HepG2 (cell line): Measurements from ENCODE around the gene FBP2. TPM values are rescaled to one million over a fixed set of nuclear protein-coding genes. Genes with fewer than 3 reads are reported as not detected.

Source experiments
- GABPA ChIP-seq, 2 experiments: IDR thresholded peaks; 2 replicates each; pipeline ENCODE4 v1.6.1; 2011 to 2016; ENCODE audit warnings: low read depth in 2 of 2, low read length in 1 of 2, missing biosample characterization in 1 of 2, missing genetic modification characterization in 1 of 2
- JUND ChIP-seq: sonication (generic); formaldehyde crosslinking; IDR thresholded peaks from 2 replicates; pipeline ENCODE4 v1.8.0; 2022; ENCODE audit warnings: mild to moderate bottlenecking, missing genetic modification reagents
- MED13 ChIP-seq: sonication (generic); formaldehyde crosslinking; IDR thresholded peaks from 2 replicates; pipeline ENCODE4 v1.5.0; 2020; ENCODE audit warnings: missing genetic modification reagents
- NR2C2 ChIP-seq: sonication (generic); formaldehyde crosslinking; IDR thresholded peaks from 2 replicates; pipeline ENCODE4 v1.4.0; 2020; ENCODE audit warnings: missing genetic modification reagents, mild to moderate bottlenecking, moderate library complexity, borderline replicate concordance
- RFX3 ChIP-seq: IDR thresholded peaks from 2 replicates; pipeline ENCODE4 v1.6.1; 2016; ENCODE audit warnings: missing biosample characterization, missing genetic modification reagents
- RFX5 ChIP-seq: IDR thresholded peaks from 2 replicates; pipeline ENCODE4 v1.6.1; 2011; ENCODE audit warnings: low read depth, low read length, improper control_type of control experiment
- TBP ChIP-seq: sonication (generic); formaldehyde crosslinking; IDR thresholded peaks from 2 replicates; pipeline ENCODE4 v1.5.0; 2020; ENCODE audit warnings: missing genetic modification reagents
- YEATS4 ChIP-seq: sonication (generic); formaldehyde crosslinking; IDR thresholded peaks from 2 replicates; pipeline ENCODE4 v1.4.0; 2020; ENCODE audit warnings: missing genetic modification reagents, borderline replicate concordance
- ZFY ChIP-seq: sonication (generic); formaldehyde crosslinking; IDR thresholded peaks from 2 replicates; pipeline ENCODE4 v1.4.0; 2020; ENCODE audit warnings: missing genetic modification reagents
- ZGPAT ChIP-seq: IDR thresholded peaks from 2 replicates; pipeline ENCODE4 v1.6.1; 2016; ENCODE audit warnings: mild to moderate bottlenecking
- polyA plus RNA-seq, 8 experiments: library from polyadenylated mRNA; depleted of rRNA in 3 of 8; stranded (reverse) in 7 of 8; unstranded in 1 of 8; fragments of >200 nt; fragmentation: Illumina TruSeq in 4 of 8; extraction: Trizol in 4 of 8; gene quantifications; 2 replicates each; pipeline versions ENCODE4 v1.2.1 to v1.2.3, GENCODE V29; 2011 to 2016; ENCODE audit warnings: low read depth in 4 of 8, missing spikeins in 1 of 8, mixed read lengths in 1 of 8; ENCODE audit not compliant: insufficient read depth in 1 of 8
- total RNA-seq, 5 experiments: library from RNA; depleted of rRNA; stranded (reverse); fragments of >200 nt; fragmentation: Illumina TruSeq; extraction: Trizol; gene quantifications; 2 replicates each; pipeline ENCODE4 v1.2.3, GENCODE V29; 2016; ENCODE audit warnings: low read depth in 1 of 5
- TF ChIP-seq, protein P1 (sequence below): sonication (generic); formaldehyde crosslinking; IDR thresholded peaks from 2 replicates; pipeline ENCODE4 v1.9.0; 2021; ENCODE audit warnings: mild to moderate bottlenecking, missing genetic modification reagents
- TF ChIP-seq, protein P2 (sequence below): sonication (generic); formaldehyde crosslinking; IDR thresholded peaks from 2 replicates; pipeline ENCODE4 v1.5.1; 2020; ENCODE audit warnings: mild to moderate bottlenecking, missing genetic modification reagents, borderline replicate concordance
- TF ChIP-seq, protein P3 (sequence below): sonication (generic); formaldehyde crosslinking; IDR thresholded peaks from 2 replicates; pipeline ENCODE4 v1.8.1; 2022; ENCODE audit warnings: low read depth, mild to moderate bottlenecking, missing genetic modification reagents

Gene FBP2
- total and polyA plus RNA-seq, 2 of the 13 experiments (the other 11 are each of a cell fraction or from before 2014, with no cell fraction given): not detected

DNA sequence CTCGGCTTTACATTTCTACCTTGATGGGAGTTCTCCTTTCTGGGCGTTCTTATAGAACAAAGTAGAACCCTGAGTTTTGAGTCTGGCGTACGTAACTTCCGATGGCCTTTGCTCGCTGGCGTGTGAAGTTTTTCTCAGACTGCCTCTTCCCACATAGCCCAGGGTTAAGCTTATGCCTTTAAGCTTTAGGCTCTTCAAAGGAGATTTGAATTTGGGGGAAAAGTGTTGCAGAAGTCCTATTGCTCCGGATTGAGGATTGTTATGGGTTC, 13.7 kb upstream of the FBP2 start (continued):
- TF ChIP-seq, protein P1, sequence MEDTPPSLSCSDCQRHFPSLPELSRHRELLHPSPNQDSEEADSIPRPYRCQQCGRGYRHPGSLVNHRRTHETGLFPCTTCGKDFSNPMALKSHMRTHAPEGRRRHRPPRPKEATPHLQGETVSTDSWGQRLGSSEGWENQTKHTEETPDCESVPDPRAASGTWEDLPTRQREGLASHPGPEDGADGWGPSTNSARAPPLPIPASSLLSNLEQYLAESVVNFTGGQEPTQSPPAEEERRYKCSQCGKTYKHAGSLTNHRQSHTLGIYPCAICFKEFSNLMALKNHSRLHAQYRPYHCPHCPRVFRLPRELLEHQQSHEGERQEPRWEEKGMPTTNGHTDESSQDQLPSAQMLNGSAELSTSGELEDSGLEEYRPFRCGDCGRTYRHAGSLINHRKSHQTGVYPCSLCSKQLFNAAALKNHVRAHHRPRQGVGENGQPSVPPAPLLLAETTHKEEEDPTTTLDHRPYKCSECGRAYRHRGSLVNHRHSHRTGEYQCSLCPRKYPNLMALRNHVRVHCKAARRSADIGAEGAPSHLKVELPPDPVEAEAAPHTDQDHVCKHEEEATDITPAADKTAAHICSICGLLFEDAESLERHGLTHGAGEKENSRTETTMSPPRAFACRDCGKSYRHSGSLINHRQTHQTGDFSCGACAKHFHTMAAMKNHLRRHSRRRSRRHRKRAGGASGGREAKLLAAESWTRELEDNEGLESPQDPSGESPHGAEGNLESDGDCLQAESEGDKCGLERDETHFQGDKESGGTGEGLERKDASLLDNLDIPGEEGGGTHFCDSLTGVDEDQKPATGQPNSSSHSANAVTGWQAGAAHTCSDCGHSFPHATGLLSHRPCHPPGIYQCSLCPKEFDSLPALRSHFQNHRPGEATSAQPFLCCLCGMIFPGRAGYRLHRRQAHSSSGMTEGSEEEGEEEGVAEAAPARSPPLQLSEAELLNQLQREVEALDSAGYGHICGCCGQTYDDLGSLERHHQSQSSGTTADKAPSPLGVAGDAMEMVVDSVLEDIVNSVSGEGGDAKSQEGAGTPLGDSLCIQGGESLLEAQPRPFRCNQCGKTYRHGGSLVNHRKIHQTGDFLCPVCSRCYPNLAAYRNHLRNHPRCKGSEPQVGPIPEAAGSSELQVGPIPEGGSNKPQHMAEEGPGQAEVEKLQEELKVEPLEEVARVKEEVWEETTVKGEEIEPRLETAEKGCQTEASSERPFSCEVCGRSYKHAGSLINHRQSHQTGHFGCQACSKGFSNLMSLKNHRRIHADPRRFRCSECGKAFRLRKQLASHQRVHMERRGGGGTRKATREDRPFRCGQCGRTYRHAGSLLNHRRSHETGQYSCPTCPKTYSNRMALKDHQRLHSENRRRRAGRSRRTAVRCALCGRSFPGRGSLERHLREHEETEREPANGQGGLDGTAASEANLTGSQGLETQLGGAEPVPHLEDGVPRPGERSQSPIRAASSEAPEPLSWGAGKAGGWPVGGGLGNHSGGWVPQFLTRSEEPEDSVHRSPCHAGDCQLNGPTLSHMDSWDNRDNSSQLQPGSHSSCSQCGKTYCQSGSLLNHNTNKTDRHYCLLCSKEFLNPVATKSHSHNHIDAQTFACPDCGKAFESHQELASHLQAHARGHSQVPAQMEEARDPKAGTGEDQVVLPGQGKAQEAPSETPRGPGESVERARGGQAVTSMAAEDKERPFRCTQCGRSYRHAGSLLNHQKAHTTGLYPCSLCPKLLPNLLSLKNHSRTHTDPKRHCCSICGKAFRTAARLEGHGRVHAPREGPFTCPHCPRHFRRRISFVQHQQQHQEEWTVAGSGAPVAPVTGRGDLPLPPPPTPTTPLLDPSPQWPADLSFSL (CRISPR knock-in tag): no peak
- no peak for TF ChIP-seq NR2C2 (CRISPR knock-in tag)
- no peak for TF ChIP-seq GABPA (IDR thresholded peaks at IDR 0.05; ENCODE audit: low read depth, low read length)
- peak; percentile 56; the same call in 1 of the 2 replicates for TF ChIP-seq GABPA (CRISPR knock-in tag; IDR thresholded peaks at IDR 0.05; ENCODE audit: low read depth)
- 0 out of 2 replicates have a peak, but pooled peaks have one; percentile 26 for TF ChIP-seq YEATS4
- TF ChIP-seq ZFY (CRISPR knock-in tag): 0 out of 2 replicates have a peak, but pooled peaks have one; percentile 9
- no peak for TF ChIP-seq RFX5
- no peak for TF ChIP-seq MED13 (CRISPR knock-in tag)
- TF ChIP-seq TBP (CRISPR knock-in tag): no peak
- TF ChIP-seq JUND: no peak
- TF ChIP-seq, protein P2, sequence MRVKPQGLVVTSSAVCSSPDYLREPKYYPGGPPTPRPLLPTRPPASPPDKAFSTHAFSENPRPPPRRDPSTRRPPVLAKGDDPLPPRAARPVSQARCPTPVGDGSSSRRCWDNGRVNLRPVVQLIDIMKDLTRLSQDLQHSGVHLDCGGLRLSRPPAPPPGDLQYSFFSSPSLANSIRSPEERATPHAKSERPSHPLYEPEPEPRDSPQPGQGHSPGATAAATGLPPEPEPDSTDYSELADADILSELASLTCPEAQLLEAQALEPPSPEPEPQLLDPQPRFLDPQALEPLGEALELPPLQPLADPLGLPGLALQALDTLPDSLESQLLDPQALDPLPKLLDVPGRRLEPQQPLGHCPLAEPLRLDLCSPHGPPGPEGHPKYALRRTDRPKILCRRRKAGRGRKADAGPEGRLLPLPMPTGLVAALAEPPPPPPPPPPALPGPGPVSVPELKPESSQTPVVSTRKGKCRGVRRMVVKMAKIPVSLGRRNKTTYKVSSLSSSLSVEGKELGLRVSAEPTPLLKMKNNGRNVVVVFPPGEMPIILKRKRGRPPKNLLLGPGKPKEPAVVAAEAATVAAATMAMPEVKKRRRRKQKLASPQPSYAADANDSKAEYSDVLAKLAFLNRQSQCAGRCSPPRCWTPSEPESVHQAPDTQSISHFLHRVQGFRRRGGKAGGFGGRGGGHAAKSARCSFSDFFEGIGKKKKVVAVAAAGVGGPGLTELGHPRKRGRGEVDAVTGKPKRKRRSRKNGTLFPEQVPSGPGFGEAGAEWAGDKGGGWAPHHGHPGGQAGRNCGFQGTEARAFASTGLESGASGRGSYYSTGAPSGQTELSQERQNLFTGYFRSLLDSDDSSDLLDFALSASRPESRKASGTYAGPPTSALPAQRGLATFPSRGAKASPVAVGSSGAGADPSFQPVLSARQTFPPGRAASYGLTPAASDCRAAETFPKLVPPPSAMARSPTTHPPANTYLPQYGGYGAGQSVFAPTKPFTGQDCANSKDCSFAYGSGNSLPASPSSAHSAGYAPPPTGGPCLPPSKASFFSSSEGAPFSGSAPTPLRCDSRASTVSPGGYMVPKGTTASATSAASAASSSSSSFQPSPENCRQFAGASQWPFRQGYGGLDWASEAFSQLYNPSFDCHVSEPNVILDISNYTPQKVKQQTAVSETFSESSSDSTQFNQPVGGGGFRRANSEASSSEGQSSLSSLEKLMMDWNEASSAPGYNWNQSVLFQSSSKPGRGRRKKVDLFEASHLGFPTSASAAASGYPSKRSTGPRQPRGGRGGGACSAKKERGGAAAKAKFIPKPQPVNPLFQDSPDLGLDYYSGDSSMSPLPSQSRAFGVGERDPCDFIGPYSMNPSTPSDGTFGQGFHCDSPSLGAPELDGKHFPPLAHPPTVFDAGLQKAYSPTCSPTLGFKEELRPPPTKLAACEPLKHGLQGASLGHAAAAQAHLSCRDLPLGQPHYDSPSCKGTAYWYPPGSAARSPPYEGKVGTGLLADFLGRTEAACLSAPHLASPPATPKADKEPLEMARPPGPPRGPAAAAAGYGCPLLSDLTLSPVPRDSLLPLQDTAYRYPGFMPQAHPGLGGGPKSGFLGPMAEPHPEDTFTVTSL (CRISPR knock-in tag): no peak
- TF ChIP-seq ZGPAT (CRISPR knock-in tag): no peak
- TF ChIP-seq RFX3 (CRISPR knock-in tag): no peak
- TF ChIP-seq, protein P3, sequence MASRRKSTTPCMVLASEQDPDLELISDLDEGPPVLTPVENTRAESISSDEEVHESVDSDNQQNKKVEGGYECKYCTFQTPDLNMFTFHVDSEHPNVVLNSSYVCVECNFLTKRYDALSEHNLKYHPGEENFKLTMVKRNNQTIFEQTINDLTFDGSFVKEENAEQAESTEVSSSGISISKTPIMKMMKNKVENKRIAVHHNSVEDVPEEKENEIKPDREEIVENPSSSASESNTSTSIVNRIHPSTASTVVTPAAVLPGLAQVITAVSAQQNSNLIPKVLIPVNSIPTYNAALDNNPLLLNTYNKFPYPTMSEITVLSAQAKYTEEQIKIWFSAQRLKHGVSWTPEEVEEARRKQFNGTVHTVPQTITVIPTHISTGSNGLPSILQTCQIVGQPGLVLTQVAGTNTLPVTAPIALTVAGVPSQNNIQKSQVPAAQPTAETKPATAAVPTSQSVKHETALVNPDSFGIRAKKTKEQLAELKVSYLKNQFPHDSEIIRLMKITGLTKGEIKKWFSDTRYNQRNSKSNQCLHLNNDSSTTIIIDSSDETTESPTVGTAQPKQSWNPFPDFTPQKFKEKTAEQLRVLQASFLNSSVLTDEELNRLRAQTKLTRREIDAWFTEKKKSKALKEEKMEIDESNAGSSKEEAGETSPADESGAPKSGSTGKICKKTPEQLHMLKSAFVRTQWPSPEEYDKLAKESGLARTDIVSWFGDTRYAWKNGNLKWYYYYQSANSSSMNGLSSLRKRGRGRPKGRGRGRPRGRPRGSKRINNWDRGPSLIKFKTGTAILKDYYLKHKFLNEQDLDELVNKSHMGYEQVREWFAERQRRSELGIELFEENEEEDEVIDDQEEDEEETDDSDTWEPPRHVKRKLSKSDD: no peak
